A673 (cell line): Measurements from ENCODE around the gene LEP.

Experiments
- EZH2 ChIP-seq: fragments of 200-600 bp; sonication (generic); IDR thresholded peaks from 2 replicates; pipeline ENCODE4 v1.6.1; 2017; ENCODE audit warnings: borderline replicate concordance, low read depth, mild to moderate bottlenecking, mixed read lengths, antibody characterized with exemption, low read length; ENCODE audit not compliant: poor library complexity, severe bottlenecking
- TF ChIP-seq, protein P1 (sequence below): fragments of 300-800, 200-600 bp; sonication (generic); conservative IDR thresholded peaks from 2 replicates; pipeline ENCODE4 v1.5.1; 2017; ENCODE audit warnings: low read depth, mild to moderate bottlenecking, antibody characterized with exemption, low read length, moderate library complexity, mixed read lengths

DNA sequence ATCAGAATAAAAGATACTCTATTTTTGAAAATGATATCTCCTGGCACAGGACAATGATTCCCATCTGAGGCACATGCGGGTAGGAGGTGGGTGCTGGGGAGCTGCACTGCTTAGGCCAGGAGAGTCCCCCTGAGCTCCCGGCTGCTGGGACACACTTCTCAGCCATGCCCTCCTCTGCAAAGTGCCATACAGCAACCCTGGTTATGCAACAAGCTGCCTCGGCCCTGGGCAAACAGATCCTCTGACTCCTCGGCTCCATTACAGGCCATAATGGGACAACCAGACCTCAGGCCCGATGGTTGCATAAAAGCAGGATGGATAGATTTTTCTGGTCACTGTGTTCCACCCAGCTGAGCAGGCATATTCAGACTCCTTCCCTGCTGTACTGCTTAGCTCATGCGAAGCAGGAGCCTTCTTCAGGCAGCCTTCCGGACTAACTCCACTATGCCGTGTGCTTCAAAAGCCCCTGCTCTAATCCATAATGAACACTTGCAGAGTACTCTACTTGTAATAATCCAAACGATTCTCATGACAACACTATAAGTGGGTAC, 6.5 kb upstream of the LEP start:
- TF ChIP-seq EZH2 = no peak
- TF ChIP-seq, protein P1, sequence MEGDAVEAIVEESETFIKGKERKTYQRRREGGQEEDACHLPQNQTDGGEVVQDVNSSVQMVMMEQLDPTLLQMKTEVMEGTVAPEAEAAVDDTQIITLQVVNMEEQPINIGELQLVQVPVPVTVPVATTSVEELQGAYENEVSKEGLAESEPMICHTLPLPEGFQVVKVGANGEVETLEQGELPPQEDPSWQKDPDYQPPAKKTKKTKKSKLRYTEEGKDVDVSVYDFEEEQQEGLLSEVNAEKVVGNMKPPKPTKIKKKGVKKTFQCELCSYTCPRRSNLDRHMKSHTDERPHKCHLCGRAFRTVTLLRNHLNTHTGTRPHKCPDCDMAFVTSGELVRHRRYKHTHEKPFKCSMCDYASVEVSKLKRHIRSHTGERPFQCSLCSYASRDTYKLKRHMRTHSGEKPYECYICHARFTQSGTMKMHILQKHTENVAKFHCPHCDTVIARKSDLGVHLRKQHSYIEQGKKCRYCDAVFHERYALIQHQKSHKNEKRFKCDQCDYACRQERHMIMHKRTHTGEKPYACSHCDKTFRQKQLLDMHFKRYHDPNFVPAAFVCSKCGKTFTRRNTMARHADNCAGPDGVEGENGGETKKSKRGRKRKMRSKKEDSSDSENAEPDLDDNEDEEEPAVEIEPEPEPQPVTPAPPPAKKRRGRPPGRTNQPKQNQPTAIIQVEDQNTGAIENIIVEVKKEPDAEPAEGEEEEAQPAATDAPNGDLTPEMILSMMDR = no peak
